HG02610 (cell line): ENCODE measurements around the gene DYNLT3.
A peak's percentile ranks its signal among the peaks of the same experiment; 100 is the strongest.

Source experiments
- ATAC-seq: cut with Tn5 transposase; IDR thresholded peaks from one replicate; pipeline ENCODE4 v1.9.1; 2021; ENCODE audit warnings: mild to moderate bottlenecking, moderate library complexity; ENCODE audit not compliant: unreplicated experiment

The DYNLT3 gene

DNA sequence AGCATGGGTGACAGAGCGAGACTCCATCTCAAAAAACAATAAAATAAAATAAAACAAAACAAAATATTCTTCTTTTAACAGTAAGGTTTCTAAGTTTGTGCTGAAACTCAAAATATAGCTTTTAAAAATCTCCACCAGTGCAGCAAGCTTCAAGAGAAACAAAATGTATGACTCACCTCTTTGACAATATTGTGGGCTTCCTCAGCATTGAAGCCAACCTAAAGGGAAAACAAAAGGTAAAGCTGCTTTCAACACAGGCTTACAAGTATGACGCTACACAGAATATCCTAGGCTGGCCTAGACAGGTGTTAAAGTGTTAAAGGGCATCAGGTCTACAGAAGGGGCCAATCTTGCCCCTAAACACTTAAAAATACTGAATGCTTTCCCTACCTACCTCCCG, 1.2 kb downstream of the DYNLT3 start:
- ATAC-seq = no peak

DNA sequence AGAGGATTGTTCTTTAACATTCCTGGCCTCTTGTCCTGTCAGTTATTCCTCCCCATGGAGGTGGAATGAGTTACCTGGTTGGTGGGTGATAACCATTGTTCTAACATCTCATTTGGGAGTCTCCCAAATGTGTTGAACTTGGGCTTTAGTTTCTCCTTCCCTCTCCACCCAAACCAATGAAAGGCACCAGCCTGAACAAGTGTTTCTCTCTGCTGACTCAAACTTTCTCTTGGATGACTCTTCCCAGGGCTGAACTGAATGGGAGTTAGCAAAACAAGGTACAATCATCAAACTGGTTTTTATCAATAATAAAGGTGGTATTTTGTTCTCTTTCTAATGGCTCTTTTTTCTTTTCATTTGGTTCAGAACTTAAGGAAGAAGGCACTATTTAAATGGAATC, 2.7 kb downstream of the DYNLT3 start:
- no peak for ATAC-seq

DNA sequence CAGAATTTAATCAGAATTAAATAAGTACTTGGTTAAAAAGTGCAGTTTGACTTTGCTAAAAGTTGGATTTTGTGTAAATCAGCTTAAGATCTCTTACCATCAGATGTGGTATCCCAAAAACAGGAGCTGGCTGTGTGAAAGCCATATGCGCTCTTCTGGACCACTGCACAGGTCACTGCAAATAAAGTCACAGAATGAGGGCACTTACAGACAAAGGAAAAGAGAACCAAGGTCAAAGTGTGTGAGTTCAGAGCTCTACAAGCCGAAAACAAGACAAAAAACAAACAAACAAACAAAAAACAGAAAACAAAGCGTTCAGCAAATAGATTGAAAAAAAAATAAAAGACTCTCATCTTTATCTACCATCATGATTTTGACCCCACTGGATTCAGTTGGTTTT, 6.4 kb downstream of the DYNLT3 start:
- no peak for ATAC-seq

DNA sequence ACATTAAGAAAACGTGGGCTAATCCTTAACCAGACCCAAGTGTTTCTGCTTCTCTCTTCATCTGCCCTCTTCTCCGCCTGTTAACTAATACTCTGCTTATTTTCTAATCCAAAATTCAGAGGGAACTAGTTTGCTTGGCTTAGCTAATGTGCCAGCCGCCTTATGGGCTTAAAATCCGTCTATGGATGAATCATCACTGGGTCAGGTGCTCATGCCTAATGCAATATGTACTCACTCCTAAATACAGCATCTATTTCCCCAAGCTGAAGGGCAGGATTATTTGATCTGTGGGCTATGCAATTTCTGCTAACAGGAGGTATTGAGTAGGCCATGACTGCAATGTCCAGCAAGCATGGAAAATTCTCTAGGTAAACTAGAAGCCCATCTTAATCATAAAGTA, 12.4 kb downstream of the DYNLT3 start:
- no peak for ATAC-seq

DNA sequence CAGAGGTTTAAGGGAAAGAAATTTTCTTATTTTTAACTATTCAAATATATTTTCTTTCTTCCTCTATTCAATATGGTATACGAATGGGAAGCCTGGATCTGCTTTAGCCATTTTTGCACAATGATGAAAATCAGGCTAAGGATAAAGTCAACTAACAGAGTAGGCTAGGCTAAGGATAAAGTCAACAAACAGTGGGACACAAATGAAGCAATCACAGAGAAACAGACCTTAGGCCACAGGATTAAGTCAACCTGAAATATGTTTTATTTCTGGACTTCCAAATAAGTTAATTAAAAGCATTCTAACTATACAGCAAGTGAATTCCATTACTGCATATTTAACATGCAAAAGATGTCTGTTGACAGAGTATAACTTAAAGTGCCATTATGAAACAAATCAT, 17.0 kb downstream of the DYNLT3 start:
- no peak for ATAC-seq

DNA sequence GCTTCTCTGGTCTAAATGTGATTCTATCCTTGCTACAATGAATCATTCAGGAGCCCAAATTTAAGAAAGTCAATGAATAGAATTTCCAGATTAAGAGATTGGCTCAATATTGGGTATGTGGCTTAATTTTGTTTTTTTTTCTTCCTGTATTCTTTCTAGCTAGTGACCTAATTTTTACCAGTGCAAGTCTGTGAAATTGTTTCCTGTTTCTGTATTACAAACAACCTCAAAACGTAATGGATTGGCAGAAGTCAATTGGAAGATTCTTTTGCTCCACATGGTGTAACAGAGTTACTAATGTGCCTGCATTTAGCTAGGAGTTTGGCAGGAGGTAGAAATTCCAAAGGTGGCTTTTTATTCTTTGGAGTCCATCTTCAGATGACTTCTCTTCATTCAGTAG, 17.6 kb downstream of the DYNLT3 start:
- no peak for ATAC-seq

DNA sequence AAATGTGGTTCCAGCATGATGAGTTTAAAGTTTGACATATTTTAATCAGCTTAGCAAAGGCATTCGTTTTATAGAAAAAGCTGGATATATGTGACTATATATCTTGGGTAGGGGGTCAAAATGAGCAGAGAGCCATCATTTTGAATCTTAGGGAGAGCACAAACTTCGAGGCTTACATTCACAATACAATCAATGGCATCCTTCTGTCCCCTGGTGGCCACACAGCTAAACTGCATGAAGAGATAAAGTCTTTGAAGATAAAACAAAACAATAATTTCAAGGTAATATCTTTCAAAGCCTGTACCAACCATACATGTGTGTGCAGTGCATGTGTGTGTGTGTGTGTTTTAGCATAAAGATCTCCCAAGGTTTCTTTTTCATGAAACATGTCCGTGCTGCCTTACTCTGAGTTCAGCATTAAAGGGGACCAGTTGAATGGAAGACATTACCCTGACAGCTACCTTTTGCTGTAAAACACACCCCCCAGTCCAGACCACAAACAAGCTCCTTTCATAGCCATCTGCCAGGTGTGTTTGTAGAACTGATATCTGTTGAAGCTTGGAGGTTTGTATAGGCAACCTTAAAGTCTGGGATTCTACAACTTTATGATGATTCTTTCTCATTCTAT, 22.0 kb downstream of the DYNLT3 start:
- ATAC-seq = no peak

DNA sequence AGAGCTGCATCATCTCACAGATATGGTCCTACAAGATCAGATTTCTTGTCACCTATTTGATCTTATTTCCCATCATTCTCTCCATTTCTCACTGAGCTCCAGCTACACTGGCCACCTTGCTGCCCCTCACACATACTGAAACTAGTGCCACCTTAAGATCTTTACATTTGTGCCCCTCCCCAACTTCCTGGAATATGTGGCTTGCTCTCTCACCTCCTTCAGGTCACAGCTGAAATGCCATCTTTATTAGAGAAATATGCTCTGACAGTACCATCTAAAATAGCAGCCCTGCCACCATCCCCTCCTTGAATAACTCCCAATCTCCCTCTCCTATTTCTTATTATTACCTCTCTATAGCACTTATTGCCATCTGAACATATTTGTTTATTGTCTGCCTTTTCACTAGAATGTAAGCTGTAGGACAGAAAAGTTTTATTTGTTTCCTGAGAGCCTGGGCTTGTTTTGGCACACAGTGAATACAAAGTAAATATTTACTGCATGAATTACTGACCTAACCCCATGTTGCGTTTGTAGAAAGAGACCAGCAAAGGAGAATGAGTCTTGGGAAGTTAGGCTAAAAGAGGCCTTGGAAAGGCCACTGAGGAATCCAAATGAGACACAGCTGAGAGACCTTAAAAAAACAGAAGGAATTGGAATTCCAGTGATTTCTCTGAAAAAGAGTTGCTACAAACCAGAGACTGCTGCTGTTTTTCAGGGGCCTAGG, 22.7 kb downstream of the DYNLT3 start:
- no peak for ATAC-seq

DNA sequence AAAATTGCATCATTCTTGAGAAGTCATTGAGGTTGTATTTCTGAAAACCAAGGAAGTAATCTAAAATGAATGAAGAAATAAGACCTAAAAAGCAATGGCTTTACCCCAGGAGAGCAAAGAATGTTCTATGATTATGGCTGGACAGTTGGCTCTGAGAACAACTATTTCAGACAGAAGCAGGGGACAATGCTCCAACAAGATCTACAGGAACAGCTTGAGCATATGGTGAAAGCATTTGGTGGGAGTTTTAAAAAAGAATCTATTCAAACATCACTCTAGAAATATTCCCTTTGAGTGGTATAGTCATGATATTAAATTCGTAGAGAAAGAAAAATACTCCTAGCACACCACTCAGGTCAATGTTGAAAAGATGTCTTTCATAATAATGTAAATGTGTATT, 26.7 kb downstream of the DYNLT3 start:
- ATAC-seq = no peak

DNA sequence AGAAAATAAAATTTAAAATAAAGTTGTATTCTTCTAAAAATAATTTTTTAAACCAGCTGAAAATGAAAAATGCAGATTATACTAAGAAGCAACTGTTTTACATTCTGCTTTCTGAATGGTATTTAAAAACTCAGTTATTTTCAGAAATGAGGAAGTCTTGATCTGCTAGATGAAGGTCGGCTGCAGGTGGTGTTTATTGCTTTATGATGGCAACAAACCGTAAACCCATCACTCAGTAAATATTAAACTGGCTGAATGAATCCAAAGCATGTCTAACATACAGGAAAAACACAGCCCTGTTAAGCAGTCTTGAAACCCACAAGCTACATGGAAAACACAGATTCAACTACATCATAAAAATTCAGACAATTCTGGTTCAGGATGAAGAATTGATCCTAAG, 29.3 kb downstream of the DYNLT3 start:
- peak; percentile 24 for ATAC-seq

DNA sequence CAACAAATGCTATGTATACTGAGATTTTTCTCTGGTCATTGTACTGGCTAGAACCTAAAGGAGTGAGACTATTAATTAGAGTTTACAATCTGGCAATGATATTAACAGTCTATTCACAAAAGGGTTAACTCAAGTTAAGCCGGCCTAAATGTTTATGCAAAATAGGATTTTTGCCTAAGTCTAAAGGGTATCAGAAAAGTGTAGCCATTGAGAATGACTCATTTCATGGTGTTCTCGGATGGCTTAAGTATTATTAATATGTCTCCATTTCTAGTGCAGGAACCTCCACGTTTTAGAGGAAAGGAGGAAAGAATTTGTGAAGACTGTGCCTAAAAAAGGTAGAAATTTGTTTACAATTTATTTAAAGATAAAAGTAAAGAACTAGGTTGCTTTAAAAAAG, 29.8 kb downstream of the DYNLT3 start:
- peak; percentile 39 for ATAC-seq

DNA sequence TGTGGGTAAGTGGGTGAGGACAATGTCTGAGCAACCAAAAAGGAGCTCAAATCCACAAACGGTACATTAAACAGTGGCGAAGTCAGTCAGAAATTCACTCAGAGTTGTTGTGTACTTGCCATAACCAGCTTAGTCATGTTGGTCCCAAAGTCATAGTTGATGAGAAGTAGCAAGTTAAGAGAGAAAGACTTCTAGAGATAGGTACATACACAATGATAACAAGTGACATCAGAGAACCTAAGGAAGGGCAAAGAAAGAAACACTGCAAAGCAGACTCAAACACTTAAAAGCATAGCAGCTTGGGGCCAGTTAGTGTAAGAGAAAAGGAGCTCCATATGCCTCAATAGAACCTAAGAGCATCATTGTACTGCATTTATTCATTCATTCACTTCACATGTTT, 30.2 kb downstream of the DYNLT3 start:
- ATAC-seq = peak; percentile 32

DNA sequence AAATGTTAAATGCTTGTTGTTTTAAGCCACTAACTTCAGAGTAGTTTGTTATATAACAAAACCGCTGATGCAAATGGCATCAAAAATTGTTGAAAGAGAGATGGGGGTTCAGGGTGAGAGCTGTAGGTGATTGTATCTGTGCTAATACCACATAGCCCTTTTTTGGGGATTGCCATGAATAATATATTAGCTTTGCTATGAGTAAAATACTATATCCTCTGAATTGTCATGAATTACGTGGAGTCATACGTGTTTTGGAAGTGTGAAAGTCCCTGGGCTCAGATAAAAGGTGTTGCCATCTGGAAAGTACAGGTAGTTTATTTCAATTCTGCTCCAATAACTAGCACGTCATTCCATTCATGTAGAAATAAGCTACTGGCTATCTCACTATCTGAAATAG, 30.6 kb downstream of the DYNLT3 start:
- ATAC-seq = peak; percentile 61

DNA sequence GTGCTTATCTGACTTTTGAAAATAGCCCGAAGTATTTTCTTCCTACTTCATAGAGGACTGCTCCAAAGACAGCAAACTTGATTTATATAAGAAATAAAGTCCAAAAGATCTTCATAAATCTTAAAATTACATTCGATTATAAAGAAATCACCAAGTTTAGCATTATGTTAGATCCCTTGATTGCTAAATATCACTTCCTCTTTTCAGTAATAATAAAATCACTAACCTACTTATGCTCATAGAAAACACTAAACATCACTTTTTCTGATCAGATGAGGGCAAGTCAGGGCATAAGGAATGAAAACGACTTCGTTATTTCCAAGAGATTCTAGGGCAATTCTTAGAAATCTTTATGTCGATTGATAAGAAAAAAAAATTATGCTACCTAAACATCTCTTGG, 32.0 kb downstream of the DYNLT3 start:
- ATAC-seq = no peak

DNA sequence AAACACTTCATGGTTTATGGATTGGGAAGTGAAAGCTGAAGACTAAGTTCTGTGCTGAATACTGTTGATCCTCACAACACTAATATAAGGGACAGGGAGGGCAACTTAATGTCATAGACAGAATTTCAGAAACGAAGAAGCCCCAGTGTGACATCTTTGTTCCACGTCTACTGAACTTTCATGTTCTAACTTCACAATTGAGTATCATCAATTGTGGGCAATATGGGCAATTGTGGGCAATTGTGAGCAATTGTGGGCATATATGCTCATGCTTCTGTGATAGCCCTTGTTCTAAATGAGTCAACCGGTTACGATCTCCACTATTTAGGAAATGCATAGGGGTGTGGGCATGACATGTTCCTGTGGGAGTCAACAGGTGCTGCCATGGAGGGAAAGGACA, 33.8 kb downstream of the DYNLT3 start:
- ATAC-seq = peak; percentile 22

DNA sequence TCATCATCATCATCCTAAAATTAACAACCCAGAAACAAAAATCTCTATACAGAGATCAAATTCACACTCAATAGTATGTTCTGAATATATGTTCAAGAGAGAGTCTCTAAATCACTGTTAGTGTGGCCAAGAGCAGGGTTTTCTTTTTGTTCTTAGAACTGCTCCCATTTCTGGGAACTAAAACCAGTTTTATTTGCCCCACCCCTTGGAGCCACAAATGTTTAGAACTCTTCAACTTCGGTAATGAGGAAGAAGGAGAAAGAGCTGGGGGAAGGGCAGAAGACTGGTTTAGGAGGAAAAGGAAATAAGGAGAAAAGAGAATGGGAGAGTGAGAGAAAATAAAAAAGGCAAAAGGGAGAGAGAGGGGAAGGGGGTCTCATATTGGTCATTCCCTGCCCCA, 35.3 kb downstream of the DYNLT3 start:
- no peak for ATAC-seq

DNA sequence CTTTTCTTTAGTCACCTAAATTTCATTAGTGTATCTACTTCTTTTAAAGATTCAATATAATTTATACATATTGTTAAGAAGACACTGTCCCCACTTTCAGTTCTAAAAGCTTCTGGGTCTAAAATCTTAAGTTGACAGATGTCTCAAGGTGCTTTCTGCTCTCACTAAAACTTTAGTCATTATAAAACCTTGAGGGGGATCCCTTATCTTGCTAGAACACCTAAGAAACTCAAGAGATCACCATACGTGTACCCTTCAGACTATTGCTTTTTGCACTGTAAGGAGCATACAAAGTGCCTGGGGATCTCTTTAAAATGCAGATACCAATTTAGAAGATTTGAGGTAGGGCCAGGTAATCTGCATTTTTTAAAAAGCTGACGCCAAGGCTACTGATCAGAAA, 37.4 kb downstream of the DYNLT3 start:
- ATAC-seq = peak; percentile 57

DNA sequence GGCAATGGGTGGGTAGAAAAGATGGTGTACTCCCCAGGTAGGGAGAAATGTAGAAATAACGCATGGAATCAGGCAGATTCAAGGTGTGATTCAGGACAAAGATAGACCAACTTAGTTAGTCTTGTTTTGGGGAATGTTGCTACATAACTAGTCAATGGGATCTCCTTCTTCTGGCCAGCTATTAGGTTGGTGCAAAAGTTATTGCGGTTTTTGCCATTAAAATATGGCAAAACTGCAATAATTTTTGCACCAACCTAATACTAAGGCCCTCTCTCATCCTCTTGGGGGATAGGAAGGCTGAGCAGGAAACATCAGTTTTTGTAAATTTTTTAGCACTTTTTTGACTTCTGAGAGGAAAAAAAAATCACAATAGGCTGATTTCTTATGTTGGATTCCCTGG, 44.3 kb downstream of the DYNLT3 start:
- no peak for ATAC-seq

DNA sequence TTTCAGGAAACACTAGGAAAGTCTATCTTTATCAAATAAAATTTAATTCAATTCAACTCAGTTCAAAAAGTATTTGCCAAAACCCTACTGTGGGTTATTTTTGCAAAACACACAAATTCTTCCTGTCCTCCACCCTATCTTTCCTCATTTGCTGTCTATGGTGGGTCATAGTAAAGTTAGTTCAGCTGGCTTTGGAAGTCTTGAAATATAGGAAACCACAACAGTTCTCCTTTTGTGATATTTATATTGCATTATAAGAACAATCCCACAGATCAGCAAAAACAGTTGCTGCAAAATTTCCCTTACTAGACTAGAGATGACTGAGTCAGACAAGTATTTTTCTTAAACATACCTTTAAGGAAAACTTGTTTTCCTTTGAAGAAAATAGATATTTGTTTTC, 45.3 kb downstream of the DYNLT3 start:
- ATAC-seq = no peak

DNA sequence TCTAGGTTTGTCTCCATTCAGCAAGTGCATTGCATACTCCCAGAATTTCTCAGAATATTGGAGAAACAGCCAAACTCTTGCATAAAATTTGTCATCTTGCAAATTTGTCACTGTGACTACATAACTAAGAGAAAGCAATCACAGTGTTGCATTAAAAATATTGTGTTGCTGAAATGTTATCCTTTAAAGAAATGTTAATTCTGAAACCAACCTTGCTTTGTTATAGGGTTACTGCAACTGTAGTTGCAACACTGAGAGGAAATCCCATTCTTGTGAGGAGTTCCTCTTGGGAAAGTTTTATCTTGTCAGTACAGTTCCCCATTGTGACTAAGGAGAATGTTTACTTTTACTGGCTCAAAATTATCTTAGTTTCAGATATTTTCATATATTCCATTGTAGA, 46.7 kb downstream of the DYNLT3 start:
- ATAC-seq = no peak

DNA sequence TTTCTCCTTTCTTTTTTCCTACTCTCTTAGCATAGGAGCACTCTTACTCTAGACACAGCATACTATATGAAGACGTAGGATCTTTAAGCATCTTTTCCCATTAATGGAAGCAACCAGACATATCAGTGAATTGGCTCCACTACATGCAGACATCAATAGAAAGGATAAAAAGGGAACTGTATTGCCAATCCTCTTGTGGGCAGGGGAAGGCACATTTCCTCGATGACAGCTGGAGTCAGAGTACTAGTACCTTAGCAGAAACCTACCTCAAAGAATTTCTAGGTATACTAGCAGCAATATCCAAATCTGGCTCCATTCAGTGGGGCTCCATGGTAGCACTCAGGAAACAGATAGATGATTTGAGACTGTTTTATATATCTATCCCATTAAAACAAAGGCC, 47.4 kb downstream of the DYNLT3 start:
- no peak for ATAC-seq

DNA sequence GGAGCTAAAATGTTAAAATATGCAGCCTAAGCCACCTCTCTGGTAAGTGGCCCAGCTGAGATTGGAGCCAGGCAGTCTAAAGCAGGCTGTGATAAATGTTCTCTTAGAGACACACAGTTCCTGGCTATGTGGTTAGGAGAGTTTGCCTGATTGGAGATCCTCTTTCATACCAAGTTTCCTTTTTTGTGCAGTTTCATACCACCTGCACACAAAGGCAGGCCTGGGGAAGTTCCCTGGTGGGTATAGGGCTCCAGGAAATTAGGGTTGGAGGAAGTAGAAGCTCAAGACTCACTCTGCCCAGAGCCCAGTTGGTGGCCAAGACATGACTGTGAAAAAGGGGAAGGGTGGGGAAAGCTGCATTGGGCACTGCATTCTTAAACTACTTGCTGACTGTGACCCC, 50.6 kb downstream of the DYNLT3 start:
- peak; percentile 87 for ATAC-seq

DNA sequence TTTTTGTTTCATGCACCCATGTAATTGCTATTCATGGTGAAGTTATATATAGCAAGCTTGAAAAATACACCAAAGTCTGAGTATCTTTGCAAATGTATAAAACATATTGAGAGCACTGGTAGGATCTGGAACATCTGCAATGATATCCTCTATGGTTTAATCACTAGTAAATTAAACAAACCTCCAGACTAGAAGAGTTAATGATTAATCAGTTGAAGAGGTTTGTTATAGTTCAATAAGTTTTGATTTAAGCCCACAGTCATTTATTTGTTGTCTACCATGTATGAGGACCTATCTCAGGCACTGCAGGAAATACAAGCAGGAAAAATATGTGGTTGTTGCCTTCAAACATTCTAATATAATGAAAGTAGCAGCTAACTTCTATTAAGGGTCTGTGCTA, 51.1 kb downstream of the DYNLT3 start:
- ATAC-seq = no peak
